Measurements from ENCODE around the gene CNTNAP2. TPM values are rescaled to one million over a fixed set of nuclear protein-coding genes. Genes with fewer than 3 reads are reported as not detected.
"Not testable (repeated sequence)": the region's sequence is repeated elsewhere in the genome, so short reads cannot be mapped to it uniquely, and the experiment has no call there.

The CNTNAP2 gene
- total and polyA plus RNA-seq, 8 donors = 0.19 to 18.2 (median 0.56) TPM

DNA sequence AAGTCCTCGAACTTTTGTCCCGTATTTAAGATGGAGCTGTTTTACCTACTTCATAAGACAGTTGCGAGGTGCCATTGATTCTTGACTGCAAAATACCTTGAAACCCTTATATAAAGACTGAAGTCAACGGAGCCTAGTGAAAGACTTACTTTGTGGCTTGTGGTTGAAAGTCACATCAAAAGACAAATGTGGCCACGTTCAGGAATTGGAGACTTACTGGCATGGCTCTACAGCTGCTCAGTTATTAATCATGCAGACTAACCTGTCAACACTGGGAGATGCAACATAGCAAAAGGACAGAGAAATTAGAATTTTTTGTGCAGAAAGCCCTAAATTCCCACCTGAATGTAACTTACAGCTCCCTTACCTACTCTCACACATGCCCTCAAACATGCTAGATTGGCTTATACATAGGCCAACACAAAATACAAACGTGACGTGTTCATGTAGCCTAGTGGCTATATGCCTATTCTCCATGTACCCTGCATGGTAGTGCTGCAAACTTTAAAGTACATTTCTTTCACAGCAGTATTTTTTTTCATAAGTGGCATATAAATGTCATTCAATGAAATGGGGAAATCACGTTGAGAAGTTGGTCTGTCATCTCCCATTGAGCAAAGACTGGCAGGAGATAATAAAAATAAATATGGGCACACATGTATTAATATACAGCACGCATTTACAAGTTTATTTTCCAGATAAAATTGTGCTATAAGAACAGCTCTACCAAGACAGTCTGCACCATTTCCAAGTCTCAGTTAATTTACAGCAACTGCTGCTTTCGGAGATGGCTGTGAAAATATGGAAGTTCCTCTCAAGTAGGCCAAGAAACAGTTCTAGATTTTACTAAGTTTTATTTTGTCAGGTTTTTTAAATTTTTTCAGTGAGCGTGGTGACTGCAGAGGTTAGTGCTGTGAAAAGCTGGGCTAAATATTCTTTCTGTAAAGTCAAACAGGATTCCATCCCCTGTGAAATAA is 2303.5 kb downstream of the CNTNAP2 start:
- DNase-seq = no peak
- 70 to 79% (median 75%) methylated on average over 11 of the region's 11 CpGs for WGBS, 5 donors
- TF ChIP-seq POLR2AphosphoS5 (IDR thresholded peaks at IDR 0.05) (no peak), POLR2A (IDR thresholded peaks at IDR 0.05) (no peak), EP300 (IDR thresholded peaks at IDR 0.05) (no peak)
- TF ChIP-seq, protein P1, sequence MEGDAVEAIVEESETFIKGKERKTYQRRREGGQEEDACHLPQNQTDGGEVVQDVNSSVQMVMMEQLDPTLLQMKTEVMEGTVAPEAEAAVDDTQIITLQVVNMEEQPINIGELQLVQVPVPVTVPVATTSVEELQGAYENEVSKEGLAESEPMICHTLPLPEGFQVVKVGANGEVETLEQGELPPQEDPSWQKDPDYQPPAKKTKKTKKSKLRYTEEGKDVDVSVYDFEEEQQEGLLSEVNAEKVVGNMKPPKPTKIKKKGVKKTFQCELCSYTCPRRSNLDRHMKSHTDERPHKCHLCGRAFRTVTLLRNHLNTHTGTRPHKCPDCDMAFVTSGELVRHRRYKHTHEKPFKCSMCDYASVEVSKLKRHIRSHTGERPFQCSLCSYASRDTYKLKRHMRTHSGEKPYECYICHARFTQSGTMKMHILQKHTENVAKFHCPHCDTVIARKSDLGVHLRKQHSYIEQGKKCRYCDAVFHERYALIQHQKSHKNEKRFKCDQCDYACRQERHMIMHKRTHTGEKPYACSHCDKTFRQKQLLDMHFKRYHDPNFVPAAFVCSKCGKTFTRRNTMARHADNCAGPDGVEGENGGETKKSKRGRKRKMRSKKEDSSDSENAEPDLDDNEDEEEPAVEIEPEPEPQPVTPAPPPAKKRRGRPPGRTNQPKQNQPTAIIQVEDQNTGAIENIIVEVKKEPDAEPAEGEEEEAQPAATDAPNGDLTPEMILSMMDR (IDR thresholded peaks at IDR 0.05) = no peak

GRCh38 chr7:148422030-148422429 is 2305.4 kb downstream of the CNTNAP2 start:
- H3K9me3 ChIP-seq = no peaks in the 10 kb centered on the region
- H3K27me3 ChIP-seq = peaks cover 0 to 9% (median 3%) of the 10 kb centered on the region in 3 donors
- no peaks in the 10 kb centered on the region for H3K4me1 ChIP-seq
- H3K27ac ChIP-seq = no peak overlapping the region
- 87 to 94% (median 92%) methylated on average over 5 of the region's 5 CpGs for WGBS, 5 donors
- H3K36me3 ChIP-seq = no peaks in the 10 kb centered on the region
- TF ChIP-seq EP300 (IDR thresholded peaks at IDR 0.05) (no peak), POLR2A (IDR thresholded peaks at IDR 0.05) (no peak), POLR2AphosphoS5 (IDR thresholded peaks at IDR 0.05) (no peak)
- TF ChIP-seq, protein P1 (IDR thresholded peaks at IDR 0.05) = no peak
- intact Hi-C loops (cut with DNase I; ENCODE audit: low total_unique reads) = no loop called here
- DNase-seq = no peak
- no peak overlapping the region for H3K4me3 ChIP-seq

More for the DNA sequence above, 2303.5 kb downstream of the CNTNAP2 start:
- no peaks in the 10 kb centered on the region for H3K9me3 ChIP-seq
- no peaks in the 10 kb centered on the region for H3K36me3 ChIP-seq
- H3K4me3 ChIP-seq = no peak overlapping the region
- no peaks in the 10 kb centered on the region for H3K4me1 ChIP-seq
- intact Hi-C loops (cut with DNase I; ENCODE audit: low total_unique reads) = no loop called here
- H3K27ac ChIP-seq = no peak overlapping the region
- H3K27me3 ChIP-seq = peaks cover 0 to 12% (median 3%) of the 10 kb centered on the region in 3 donors

DNA sequence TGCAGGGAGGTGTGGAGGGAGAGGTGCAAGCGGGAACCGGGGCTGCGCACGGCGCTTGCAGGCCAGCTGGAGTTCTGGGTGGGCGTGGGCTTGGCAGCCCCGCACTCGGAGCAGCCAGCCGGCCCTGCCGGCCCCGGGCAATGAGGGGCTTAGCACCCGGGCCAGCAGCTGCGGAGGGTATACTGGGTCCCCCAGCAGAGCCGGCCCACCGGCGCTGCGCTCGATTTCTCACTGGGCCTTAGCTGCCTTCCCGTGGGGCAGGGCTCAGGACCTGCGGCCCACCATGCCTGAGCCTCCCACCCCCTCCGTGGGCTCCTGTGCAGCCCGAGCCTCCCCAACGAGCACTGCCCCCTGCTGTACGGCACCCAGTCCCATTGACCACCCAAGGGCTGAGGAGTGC is 2309.8 kb downstream of the CNTNAP2 start:
- H3K9me3 ChIP-seq; H3K4me3 ChIP-seq; H3K36me3 ChIP-seq; H3K27me3 ChIP-seq; H3K4me1 ChIP-seq; DNase-seq; H3K27ac ChIP-seq; intact Hi-C loops (cut with DNase I; ENCODE audit: low total_unique reads): not testable (repeated sequence)
- 87 to 96% (median 92%) methylated on average over 9 to 24 of the region's 24 CpGs for WGBS, 5 donors

DNA sequence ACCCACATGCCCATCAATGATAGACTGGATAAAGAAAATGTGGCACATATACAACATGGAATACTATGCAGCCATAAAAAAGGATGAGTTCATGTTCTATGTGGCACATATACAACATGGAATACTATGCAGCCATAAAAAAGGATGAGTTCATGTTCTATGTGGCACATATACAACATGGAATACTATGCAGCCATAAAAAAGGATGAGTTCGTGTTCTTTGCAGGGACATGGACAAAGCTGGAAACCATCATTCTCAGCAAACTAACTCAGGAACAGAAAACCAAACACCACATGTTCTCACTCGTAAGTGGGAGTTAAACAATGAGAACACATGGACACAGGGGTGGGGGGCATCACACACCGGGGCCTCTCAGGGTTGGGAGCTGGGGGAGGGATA is 2314.1 kb downstream of the CNTNAP2 start:
- DNase-seq; H3K27me3 ChIP-seq; H3K27ac ChIP-seq; H3K9me3 ChIP-seq; H3K4me1 ChIP-seq; H3K4me3 ChIP-seq; intact Hi-C loops (cut with DNase I; ENCODE audit: low total_unique reads); H3K36me3 ChIP-seq: not testable (repeated sequence)
- 89 to 97% (median 91%) methylated on average over 3 of the region's 3 CpGs for WGBS, 5 donors

GRCh38 chr7:148433521-148434180 is 2317.1 kb downstream of the CNTNAP2 start:
- H3K4me3 ChIP-seq = no peak overlapping the region
- 64 to 75% (median 69%) methylated on average over 3 of the region's 3 CpGs for WGBS, 5 donors
- intact Hi-C loops (cut with DNase I; ENCODE audit: low total_unique reads) = no loop called here
- H3K9me3 ChIP-seq = peaks cover 0 to 7% (median 0%) of the 10 kb centered on the region in 4 donors
- H3K4me1 ChIP-seq = no peaks in the 10 kb centered on the region
- no peaks in the 10 kb centered on the region for H3K36me3 ChIP-seq
- H3K27ac ChIP-seq = no peak overlapping the region
- TF ChIP-seq POLR2AphosphoS5 (IDR thresholded peaks at IDR 0.05) (no peak), EP300 (IDR thresholded peaks at IDR 0.05) (no peak), POLR2A (IDR thresholded peaks at IDR 0.05) (no peak)
- TF ChIP-seq, protein P1 (IDR thresholded peaks at IDR 0.05) = no peak
- H3K27me3 ChIP-seq = no peaks in the 10 kb centered on the region
- DNase-seq = no peak

All from stomach (tissue), 9 donors.